Measurements from ENCODE around the gene IKBKE. TPM values are rescaled to one million over a fixed set of nuclear protein-coding genes. Genes with fewer than 3 reads are reported as not detected.

IKBKE gene
- total and polyA plus RNA-seq, 9 donors = 0.86 to 3.9 (median 2.3) TPM

DNA sequence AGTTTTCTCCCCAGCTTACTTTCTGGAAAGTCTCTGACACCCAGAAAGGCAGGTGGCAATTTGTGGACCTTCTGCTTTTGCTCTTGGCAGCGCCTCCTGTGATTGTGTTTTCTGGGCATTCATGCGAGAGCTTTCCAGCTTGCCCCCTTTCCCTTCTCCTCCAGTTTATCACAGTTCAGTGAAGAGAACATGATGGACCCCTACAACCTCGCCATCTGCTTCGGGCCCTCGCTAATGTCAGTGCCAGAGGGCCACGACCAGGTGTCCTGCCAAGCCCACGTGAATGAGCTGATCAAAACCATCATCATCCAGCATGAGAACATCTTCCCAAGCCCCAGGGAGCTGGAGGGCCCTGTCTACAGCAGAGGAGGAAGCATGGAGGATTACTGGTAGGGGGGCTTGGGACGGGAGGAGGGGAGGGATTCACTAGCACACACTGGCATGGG, 24.3 kb upstream of the IKBKE start:
- Histone ChIP-seq H3K27ac (no peak overlapping the region), H3K36me3 (no peaks in the 10 kb centered on the region), H3K4me1 (ENCODE audit: insufficient read depth) (peaks cover 2% of the 10 kb centered on the region), H3K4me3 (no peak overlapping the region), H3K27me3 (no peaks in the 10 kb centered on the region), H3K9me3 (no peaks in the 10 kb centered on the region)
- DNase-seq = no peak
- intact Hi-C loops (cut with DNase I) = no loop called here
- TF ChIP-seq POLR2A (IDR thresholded peaks at IDR 0.05) = no peak
- TF ChIP-seq, protein P1, sequence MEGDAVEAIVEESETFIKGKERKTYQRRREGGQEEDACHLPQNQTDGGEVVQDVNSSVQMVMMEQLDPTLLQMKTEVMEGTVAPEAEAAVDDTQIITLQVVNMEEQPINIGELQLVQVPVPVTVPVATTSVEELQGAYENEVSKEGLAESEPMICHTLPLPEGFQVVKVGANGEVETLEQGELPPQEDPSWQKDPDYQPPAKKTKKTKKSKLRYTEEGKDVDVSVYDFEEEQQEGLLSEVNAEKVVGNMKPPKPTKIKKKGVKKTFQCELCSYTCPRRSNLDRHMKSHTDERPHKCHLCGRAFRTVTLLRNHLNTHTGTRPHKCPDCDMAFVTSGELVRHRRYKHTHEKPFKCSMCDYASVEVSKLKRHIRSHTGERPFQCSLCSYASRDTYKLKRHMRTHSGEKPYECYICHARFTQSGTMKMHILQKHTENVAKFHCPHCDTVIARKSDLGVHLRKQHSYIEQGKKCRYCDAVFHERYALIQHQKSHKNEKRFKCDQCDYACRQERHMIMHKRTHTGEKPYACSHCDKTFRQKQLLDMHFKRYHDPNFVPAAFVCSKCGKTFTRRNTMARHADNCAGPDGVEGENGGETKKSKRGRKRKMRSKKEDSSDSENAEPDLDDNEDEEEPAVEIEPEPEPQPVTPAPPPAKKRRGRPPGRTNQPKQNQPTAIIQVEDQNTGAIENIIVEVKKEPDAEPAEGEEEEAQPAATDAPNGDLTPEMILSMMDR (IDR thresholded peaks at IDR 0.05) = no peak
- TF ChIP-seq EP300 (IDR thresholded peaks at IDR 0.05) = no peak
- 93 to 95% (median 94%) methylated on average over 8 of the region's 8 CpGs for WGBS, 3 donors

DNA sequence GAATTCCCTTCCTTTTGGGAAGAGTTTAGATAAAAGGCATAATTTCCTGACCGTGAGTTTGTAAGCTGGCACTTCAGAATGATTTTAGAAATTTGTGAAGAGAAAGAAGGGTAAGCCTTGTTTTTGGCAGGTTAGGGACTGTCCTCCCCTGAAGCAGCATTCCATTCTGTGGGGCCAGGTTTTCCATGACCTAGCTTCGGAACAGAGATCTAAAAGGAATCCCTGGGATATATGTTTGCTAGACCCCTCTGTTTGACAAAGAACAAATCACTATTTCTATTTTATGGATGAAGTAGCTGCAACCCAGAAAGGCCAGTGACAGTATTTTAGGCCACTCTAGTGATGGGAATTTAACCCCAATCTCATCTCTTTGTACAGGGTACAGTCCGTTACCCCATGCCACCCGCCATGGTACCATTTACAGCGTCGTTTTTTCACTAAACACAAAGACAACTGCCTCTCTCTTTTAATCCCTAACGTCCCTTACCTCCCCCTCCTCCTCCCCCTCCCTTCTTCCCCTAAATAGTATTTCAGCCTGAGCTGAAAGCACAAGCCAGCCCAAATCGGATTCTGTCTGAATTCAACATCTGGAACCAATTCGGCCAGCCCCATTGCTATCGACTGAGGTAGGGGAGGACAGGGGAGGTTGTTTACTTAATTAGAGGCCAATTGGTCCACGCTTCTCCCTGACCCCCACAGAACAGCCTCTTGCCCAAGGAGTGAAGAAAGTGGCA, 23.4 kb upstream of the IKBKE start:
- Histone ChIP-seq H3K36me3 (no peaks in the 10 kb centered on the region), H3K27ac (no peak overlapping the region), H3K27me3 (no peaks in the 10 kb centered on the region), H3K4me3 (no peak overlapping the region), H3K4me1 (ENCODE audit: insufficient read depth) (peaks cover 2% of the 10 kb centered on the region), H3K9me3 (no peaks in the 10 kb centered on the region)
- no peak for DNase-seq
- intact Hi-C loops (cut with DNase I) = no loop called here
- TF ChIP-seq POLR2A (IDR thresholded peaks at IDR 0.05) = no peak
- TF ChIP-seq, protein P1 (IDR thresholded peaks at IDR 0.05) = no peak
- TF ChIP-seq EP300 (IDR thresholded peaks at IDR 0.05) = no peak
- WGBS, 3 donors = 64 to 74% (median 74%) methylated on average over 11 of the region's 11 CpGs

DNA sequence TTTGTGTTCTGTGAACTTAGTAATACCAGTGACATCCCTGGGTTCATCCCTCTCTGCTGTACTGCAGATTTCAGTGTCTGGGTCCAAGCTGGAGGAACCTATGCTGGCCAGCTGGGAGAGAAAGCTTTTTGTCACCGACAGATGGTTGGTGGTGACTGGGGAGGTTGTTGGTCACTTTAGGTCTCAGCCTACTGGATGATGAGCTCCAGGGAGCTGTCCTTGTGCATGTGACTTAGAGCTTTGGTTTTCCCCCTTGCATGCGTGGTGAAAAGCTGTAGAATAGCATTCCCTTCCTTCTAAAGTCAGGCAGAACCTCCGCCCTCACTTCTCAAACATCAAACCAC, 22.9 kb upstream of the IKBKE start:
- TF ChIP-seq POLR2A (IDR thresholded peaks at IDR 0.05) (no peak), EP300 (IDR thresholded peaks at IDR 0.05) (no peak)
- TF ChIP-seq, protein P1 (IDR thresholded peaks at IDR 0.05) = no peak
- no peak overlapping the region for H3K27ac ChIP-seq
- H3K36me3 ChIP-seq = no peaks in the 10 kb centered on the region

DNA sequence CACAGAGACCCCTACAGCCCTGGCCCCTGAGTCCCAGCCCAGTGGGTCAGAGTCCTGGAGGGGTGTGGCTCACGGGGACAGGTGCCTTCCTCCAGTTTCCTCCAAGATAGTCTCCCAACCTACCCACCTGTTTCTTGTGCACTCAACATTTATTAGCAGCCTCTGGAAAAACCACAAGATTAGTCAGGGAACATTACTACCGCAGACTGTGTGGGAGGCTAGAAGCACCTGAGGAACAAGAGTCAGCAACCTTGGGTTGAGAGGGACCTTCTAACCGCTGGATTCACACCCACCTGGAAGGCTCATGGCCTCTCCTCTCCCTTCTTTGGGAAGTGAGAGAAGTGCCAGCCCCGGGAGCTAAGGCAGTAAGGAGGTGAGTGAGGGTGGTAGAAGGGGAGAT, 22.5 kb upstream of the IKBKE start:
- intact Hi-C loops (cut with DNase I) = no loop called here
- H3K9me3 ChIP-seq = no peaks in the 10 kb centered on the region
- H3K27ac ChIP-seq = no peak overlapping the region
- 82 to 100% (median 89%) methylated on average over 4 of the region's 4 CpGs for WGBS, 3 donors
- DNase-seq = no peak
- TF ChIP-seq, protein P1 (IDR thresholded peaks at IDR 0.05) = no peak
- no peak overlapping the region for H3K4me3 ChIP-seq
- no peaks in the 10 kb centered on the region for H3K27me3 ChIP-seq
- peaks cover 2% of the 10 kb centered on the region for H3K4me1 ChIP-seq (ENCODE audit: insufficient read depth)
- no peaks in the 10 kb centered on the region for H3K36me3 ChIP-seq

More for the DNA sequence above, 22.9 kb upstream of the IKBKE start:
- WGBS, 3 donors = 69 to 87% (median 80%) methylated on average over 3 of the region's 3 CpGs
- Histone ChIP-seq H3K4me1 (ENCODE audit: insufficient read depth) (peaks cover 2% of the 10 kb centered on the region), H3K27me3 (no peaks in the 10 kb centered on the region), H3K9me3 (no peaks in the 10 kb centered on the region), H3K4me3 (no peak overlapping the region)
- intact Hi-C loops (cut with DNase I) = no loop called here
- no peak for DNase-seq
